Kidney (tissue), 14 donors: Measurements from ENCODE around the gene TMEM107. TPM values are rescaled to one million over a fixed set of nuclear protein-coding genes. Genes with fewer than 3 reads are reported as not detected.

Experiments
- DNase-seq, 5 donors: peaks; one replicate each; pipeline ENCODE4 v3.0.0-alpha.2; 2013 to 2020
- FAIRE-seq: peaks from 2 replicates; lab custom pipeline; 2012; peaks lifted over from hg19 to GRCh38; lab: Jason Lieb, UNC
- H3K27ac ChIP-seq, 2 donors: one replicate each; pipeline ENCODE4 v1.7.0; 2013; ENCODE audit warnings: low read depth in 2 of 2, low read length in 2 of 2, inconsistent platforms in 1 of 2
- H3K27me3 ChIP-seq: one replicate; pipeline ENCODE4 v1.7.1; 2013; ENCODE audit warnings: low read length, inconsistent platforms; ENCODE audit not compliant: control insufficient read depth, insufficient read depth
- H3K36me3 ChIP-seq, 3 donors: one replicate each; pipeline versions ENCODE4 v1.7.0 to v1.7.1; 2013; ENCODE audit warnings: low read length in 3 of 3, control low read depth in 1 of 3, inconsistent platforms in 1 of 3; ENCODE audit not compliant: insufficient read depth in 3 of 3, control insufficient read depth in 2 of 3
- H3K4me1 ChIP-seq, 3 donors: one replicate each; pipeline versions ENCODE4 v1.7.0 to v1.7.1; 2013; ENCODE audit warnings: low read length in 3 of 3, inconsistent platforms in 1 of 3, low read depth in 1 of 3; ENCODE audit not compliant: control insufficient read depth in 2 of 3, insufficient read depth in 2 of 3
- H3K4me3 ChIP-seq, 3 donors: one replicate each; pipeline versions ENCODE4 v1.7.0 to v1.8.1; 2013; ENCODE audit warnings: low read length in 3 of 3, control low read depth in 1 of 3, inconsistent platforms in 1 of 3
- H3K9ac ChIP-seq, 3 donors: one replicate each; pipeline versions ENCODE4 v1.7.0 to v1.7.1; 2013; ENCODE audit warnings: low read length in 3 of 3, control low read depth in 1 of 3, inconsistent platforms in 1 of 3
- H3K9me3 ChIP-seq, 3 donors: one replicate each; pipeline versions ENCODE4 v1.7.0 to v1.7.1; 2013; ENCODE audit warnings: low read length in 3 of 3, control low read depth in 1 of 3, inconsistent platforms in 1 of 3; ENCODE audit not compliant: control insufficient read depth in 2 of 3, insufficient read depth in 1 of 3
- intact Hi-C: fragments of 100-400 bp; cut with DNase I; formaldehyde crosslinking; loops from one replicate; pipeline ENCODE4 v1.11.1; 2022
- polyA plus RNA-seq: library from polyadenylated mRNA; stranded (reverse); fragments of 350-450 nt; fragmentation: Illumina TruSeq; extraction: RNeasy Lipid Tissue Mini Kit (QIAGEN cat#74804); gene quantifications from one replicate; pipeline ENCODE4 v1.2.3, GENCODE V29; 2014; ENCODE audit warnings: low read depth, low replicate concordance; ENCODE audit not compliant: insufficient read depth
- total RNA-seq: library from RNA; stranded (reverse); fragmentation: NEBNext Ultra II Directional; extraction: Animal tissue kit (Norgen Biotek cat#: 25700); gene quantifications from one replicate; pipeline ENCODE4 v1.2.1, GENCODE V29; 2021
- TF ChIP-seq, protein P1 (sequence below): IDR thresholded peaks from 3 replicates; pipeline ENCODE4 v1.5.1; 2012; ENCODE audit warnings: mild to moderate bottlenecking, moderate library complexity, borderline replicate concordance; ENCODE audit not compliant: insufficient read depth; ENCODE audit errors: extremely low read depth
- donor health status: control.
- donor health status: control.
- donor health status: control.
- donor health status: control.
- donor health status: control.
- donor health status: DM: yes; HTN: yes; CAD: no.
- donor health status: Normal renal cell carcinoma (clear cell type).

TMEM107 gene
- total and polyA plus RNA-seq, 2 donors from 2014 or later, result 23.4 to 24.6 TPM

GRCh38 chr17:8125154-8125946 lies 50.8 kb downstream of the TMEM107 start:
- peak overlapping the region in 1 of 3 donors; percentile 12 for H3K9ac ChIP-seq

GRCh38 chr17:8124350-8125153 lies 51.6 kb downstream of the TMEM107 start:
- Histone ChIP-seq H3K9ac (peak overlapping the region in 1 of 3 donors; percentile 12), H3K4me3 (peak overlapping the region; percentile 17 to 48 (median 36)), H3K27me3 (peaks cover 18% of the 10 kb centered on the region)

More at GRCh38 chr17:8125154-8125946, 50.8 kb downstream of the TMEM107 start:
- FAIRE-seq, result no peak
- H3K4me1 ChIP-seq, result peaks cover 3 to 42% (median 24%) of the 10 kb centered on the region in 3 donors
- H3K27ac ChIP-seq, result no peak overlapping the region
- TF ChIP-seq, protein P1, sequence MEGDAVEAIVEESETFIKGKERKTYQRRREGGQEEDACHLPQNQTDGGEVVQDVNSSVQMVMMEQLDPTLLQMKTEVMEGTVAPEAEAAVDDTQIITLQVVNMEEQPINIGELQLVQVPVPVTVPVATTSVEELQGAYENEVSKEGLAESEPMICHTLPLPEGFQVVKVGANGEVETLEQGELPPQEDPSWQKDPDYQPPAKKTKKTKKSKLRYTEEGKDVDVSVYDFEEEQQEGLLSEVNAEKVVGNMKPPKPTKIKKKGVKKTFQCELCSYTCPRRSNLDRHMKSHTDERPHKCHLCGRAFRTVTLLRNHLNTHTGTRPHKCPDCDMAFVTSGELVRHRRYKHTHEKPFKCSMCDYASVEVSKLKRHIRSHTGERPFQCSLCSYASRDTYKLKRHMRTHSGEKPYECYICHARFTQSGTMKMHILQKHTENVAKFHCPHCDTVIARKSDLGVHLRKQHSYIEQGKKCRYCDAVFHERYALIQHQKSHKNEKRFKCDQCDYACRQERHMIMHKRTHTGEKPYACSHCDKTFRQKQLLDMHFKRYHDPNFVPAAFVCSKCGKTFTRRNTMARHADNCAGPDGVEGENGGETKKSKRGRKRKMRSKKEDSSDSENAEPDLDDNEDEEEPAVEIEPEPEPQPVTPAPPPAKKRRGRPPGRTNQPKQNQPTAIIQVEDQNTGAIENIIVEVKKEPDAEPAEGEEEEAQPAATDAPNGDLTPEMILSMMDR, result no peak
- peak overlapping the region; percentile 79 to 86 (median 80) for H3K4me3 ChIP-seq
- peaks cover 18% of the 10 kb centered on the region for H3K27me3 ChIP-seq
- no peaks in the 10 kb centered on the region for H3K9me3 ChIP-seq
- peak; percentile 89 to 93 (median 90) for DNase-seq
- intact Hi-C loops, result loop anchor here (10.0 kb wide), 1 partner anchor 59 kb away; no protein-coding TSS in a partner anchor
- no peaks in the 10 kb centered on the region for H3K36me3 ChIP-seq

DNA sequence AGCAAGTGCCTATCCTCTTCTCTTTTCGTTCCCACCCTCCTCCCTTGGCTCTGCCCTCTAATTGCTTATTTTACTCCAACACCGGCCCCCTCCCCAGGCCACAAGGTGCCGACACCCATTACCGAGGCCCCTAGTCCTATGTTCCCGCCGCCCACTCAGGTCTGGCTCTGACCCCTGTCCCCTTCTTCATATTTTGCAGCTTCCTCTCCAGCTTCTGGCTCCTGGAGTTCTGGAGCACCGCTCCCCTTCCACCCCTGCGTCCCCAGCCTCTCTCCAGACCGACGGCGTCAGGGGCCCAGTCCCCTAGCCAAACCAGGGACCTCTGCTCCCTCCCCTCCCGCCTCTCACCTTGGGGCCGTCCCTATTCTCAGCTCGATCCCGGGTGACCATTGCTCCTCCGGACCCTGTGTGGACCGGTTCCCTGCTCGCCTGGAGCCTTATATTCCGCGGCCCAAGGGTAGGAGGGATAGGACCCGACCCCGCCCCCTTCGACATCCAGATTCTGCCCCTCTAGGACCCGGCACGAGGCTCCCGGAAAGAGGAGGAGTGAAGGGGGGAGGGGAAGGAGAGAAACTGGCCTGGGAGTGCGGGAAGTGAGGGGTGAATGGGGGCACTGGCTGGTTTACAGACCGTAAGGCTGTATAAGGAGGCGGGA lies 52.4 kb downstream of the TMEM107 start, which contains the start of gene HES7:
Gene HES7 (minus strand): TSS at position 412 of the 655 bp plus-strand sequence. CDS start 22 bp downstream, at position 390.
- Histone ChIP-seq H3K4me3 (peak within 1 kb of the TSS; percentile 36 to 48 (median 43)), H3K27me3 (peaks cover 18% of the 10 kb centered on the region), H3K27ac (no peak within 1 kb of the TSS), H3K36me3 (no peaks in the 10 kb centered on the region), H3K9ac (peak within 1 kb of the TSS in 1 of 3 donors; percentile 12), H3K4me1 (peaks cover 3 to 42% (median 25%) of the 10 kb centered on the region in 3 donors), H3K9me3 (no peaks in the 10 kb centered on the region)
- DNase-seq (peak; percentile 31 to 81 (median 71)), FAIRE-seq (no peak)
- TF ChIP-seq, protein P1, result no peak
- intact Hi-C loops, result loop anchor here (10.0 kb wide), 1 partner anchor 61 kb away; no protein-coding TSS in a partner anchor

More at GRCh38 chr17:8124350-8125153, 51.6 kb downstream of the TMEM107 start:
- Histone ChIP-seq H3K36me3 (no peaks in the 10 kb centered on the region), H3K4me1 (peaks cover 3 to 42% (median 25%) of the 10 kb centered on the region in 3 donors), H3K27ac (no peak overlapping the region), H3K9me3 (no peaks in the 10 kb centered on the region)
- TF ChIP-seq, protein P1, result no peak
- FAIRE-seq (no peak), DNase-seq (peak in 3 of 5 donors; percentile 27 to 48 (median 31))
- intact Hi-C loops, result loop anchor here (10.0 kb wide), 1 partner anchor 60 kb away; no protein-coding TSS in a partner anchor
